PC-9 (cell line): ENCODE results near the gene C19orf25. TPM values are rescaled to one million over a fixed set of nuclear protein-coding genes. Genes with fewer than 3 reads are reported as not detected.

Experiments used
- BruUV-seq: library from RNA; stranded (reverse); fragments of 400-500 nt; replicated peaks from 2 replicates; lab custom pipeline; 2021; lab: Mats Ljungman, UMichigan
- CTCF ChIA-PET: fragments of 300-600 bp; sonication (Branson Sonifier 250); formaldehyde crosslinking; loops from one replicate; lab custom pipeline; 2022; ENCODE audit warnings: antibody characterized with exemption; lab: Charles Lee
- POLR2A ChIA-PET: fragments of 300-600 bp; sonication (Branson Sonifier 250); formaldehyde crosslinking; loops from one replicate; lab custom pipeline; 2022; ENCODE audit warnings: antibody characterized with exemption; ENCODE audit not compliant: unreplicated experiment; lab: Charles Lee
- DNase-seq, 2 experiments: peaks; one replicate each; pipeline versions ENCODE4 v3.0.0 to v3.0.0-alpha.2; 2015 to 2022; ENCODE audit warnings: mixed read lengths in 1 of 2
- H2AFZ ChIP-seq: fragments of 200-600 bp; sonication (generic); 2 replicates; pipeline ENCODE4 v1.8.1; 2017; ENCODE audit warnings: antibody characterized with exemption
- H3F3A ChIP-seq: fragments of 200-600 bp; sonication (generic); 2 replicates; pipeline ENCODE4 v1.8.1; 2017; ENCODE audit warnings: antibody characterized with exemption, mild to moderate bottlenecking, low read depth; ENCODE audit not compliant: insufficient read depth
- H3K27ac ChIP-seq: fragments of 200-600 bp; sonication (generic); 2 replicates; pipeline ENCODE4 v1.6.1; 2016; ENCODE audit warnings: mixed run types
- H3K27me3 ChIP-seq: fragments of 200-600 bp; sonication (generic); 2 replicates; pipeline ENCODE4 v1.6.1; 2016; ENCODE audit warnings: low read depth, mixed run types; ENCODE audit not compliant: insufficient read depth
- H3K36me3 ChIP-seq: fragments of 200-600 bp; sonication (generic); 2 replicates; pipeline ENCODE4 v1.6.1; 2016; ENCODE audit warnings: low read depth, mixed run types
- H3K4me1 ChIP-seq: fragments of 200-600 bp; sonication (generic); replicated peaks from 2 replicates; pipeline ENCODE4 v1.6.1; 2016; ENCODE audit warnings: mixed run types; ENCODE audit not compliant: insufficient read depth
- H3K4me2 ChIP-seq: fragments of 200-600 bp; sonication (generic); 2 replicates; pipeline ENCODE4 v1.6.1; 2017; ENCODE audit warnings: mixed run types
- H3K4me3 ChIP-seq: fragments of 200-600 bp; sonication (generic); 2 replicates; pipeline ENCODE4 v1.6.1; 2016; ENCODE audit warnings: mixed run types
- H3K79me2 ChIP-seq: fragments of 200-600 bp; sonication (generic); 2 replicates; pipeline ENCODE4 v1.6.1; 2017; ENCODE audit warnings: low read depth, mixed run types
- H3K9me2 ChIP-seq: fragments of 200-600 bp; sonication (generic); 2 replicates; pipeline ENCODE4 v1.8.1; 2017; ENCODE audit warnings: mild to moderate bottlenecking; ENCODE audit not compliant: insufficient read depth
- H3K9me3 ChIP-seq: fragments of 200-600 bp; sonication (generic); 2 replicates; pipeline ENCODE4 v1.8.1; 2016; ENCODE audit warnings: low read depth; ENCODE audit not compliant: insufficient read depth
- H4K20me1 ChIP-seq: fragments of 200-600 bp; sonication (generic); 2 replicates; pipeline ENCODE4 v1.8.1; 2017; ENCODE audit not compliant: insufficient read depth
- EZH2 ChIP-seq: fragments of 200-600 bp; sonication (generic); IDR thresholded peaks from 2 replicates; pipeline ENCODE4 v1.8.0; 2017; ENCODE audit warnings: antibody characterized with exemption, low read depth
- intact Hi-C: fragments of 100-400 bp; cut with micrococcal nuclease; formaldehyde crosslinking; loops from one replicate; pipeline ENCODE4 v1.10.0; 2022; ENCODE audit not compliant: unreplicated experiment
- total RNA-seq: library from RNA; stranded (reverse); gene quantifications from 2 replicates; pipeline ENCODE4 v1.2.3, GENCODE V29; 2021
- TF ChIP-seq, protein P1 (sequence below): fragments of 200-600 bp; sonication (generic); conservative IDR thresholded peaks from 2 replicates; pipeline ENCODE4 v1.6.1; 2017; ENCODE audit warnings: mixed run types, antibody characterized with exemption, mild to moderate bottlenecking, moderate library complexity

The C19orf25 gene
- total RNA-seq, 1 experiment from 2014 or later: 28.0 TPM

DNA sequence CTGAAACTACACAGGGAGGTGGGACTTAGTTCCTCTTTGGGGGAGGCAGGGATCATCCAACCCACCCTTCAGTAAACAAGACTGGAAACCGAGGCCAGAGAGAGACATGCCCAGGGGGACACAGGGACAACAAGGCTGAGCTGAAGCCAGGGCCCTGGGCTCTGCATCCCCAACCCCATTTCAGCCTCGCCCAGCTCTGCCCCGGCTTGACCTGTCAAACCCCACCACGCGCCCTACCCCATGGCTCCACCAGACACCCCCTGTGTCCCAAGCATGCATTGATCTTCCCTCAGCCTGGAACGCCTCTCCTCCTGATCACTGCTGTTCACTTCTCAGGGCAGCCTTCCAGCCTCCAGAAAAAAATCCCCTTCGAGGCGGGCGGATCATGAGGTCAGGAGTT is 31.1 kb downstream of the C19orf25 start:
- H3K36me3 ChIP-seq: no peaks in the 10 kb centered on the region
- CTCF ChIA-PET: no interaction called here
- BruUV-seq: no TSS peak
- TF ChIP-seq EZH2: no peak
- TF ChIP-seq, protein P1, sequence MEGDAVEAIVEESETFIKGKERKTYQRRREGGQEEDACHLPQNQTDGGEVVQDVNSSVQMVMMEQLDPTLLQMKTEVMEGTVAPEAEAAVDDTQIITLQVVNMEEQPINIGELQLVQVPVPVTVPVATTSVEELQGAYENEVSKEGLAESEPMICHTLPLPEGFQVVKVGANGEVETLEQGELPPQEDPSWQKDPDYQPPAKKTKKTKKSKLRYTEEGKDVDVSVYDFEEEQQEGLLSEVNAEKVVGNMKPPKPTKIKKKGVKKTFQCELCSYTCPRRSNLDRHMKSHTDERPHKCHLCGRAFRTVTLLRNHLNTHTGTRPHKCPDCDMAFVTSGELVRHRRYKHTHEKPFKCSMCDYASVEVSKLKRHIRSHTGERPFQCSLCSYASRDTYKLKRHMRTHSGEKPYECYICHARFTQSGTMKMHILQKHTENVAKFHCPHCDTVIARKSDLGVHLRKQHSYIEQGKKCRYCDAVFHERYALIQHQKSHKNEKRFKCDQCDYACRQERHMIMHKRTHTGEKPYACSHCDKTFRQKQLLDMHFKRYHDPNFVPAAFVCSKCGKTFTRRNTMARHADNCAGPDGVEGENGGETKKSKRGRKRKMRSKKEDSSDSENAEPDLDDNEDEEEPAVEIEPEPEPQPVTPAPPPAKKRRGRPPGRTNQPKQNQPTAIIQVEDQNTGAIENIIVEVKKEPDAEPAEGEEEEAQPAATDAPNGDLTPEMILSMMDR: no peak
- H3K27ac ChIP-seq: no peak overlapping the region
- no peaks in the 10 kb centered on the region for H3K9me2 ChIP-seq
- DNase-seq: no peak
- H3K9me3 ChIP-seq: no peaks in the 10 kb centered on the region
- peaks cover 20% of the 10 kb centered on the region for H3F3A ChIP-seq
- no peaks in the 10 kb centered on the region; the same call in 1 of the 2 replicates for H4K20me1 ChIP-seq
- POLR2A ChIA-PET: no interaction called here
- no peak overlapping the region for H3K4me3 ChIP-seq
- intact Hi-C loops: no loop called here
- no peaks in the 10 kb centered on the region for H3K27me3 ChIP-seq
- H2AFZ ChIP-seq: no peak overlapping the region
- no peaks in the 10 kb centered on the region for H3K79me2 ChIP-seq
- no peak overlapping the region for H3K4me2 ChIP-seq
- H3K4me1 ChIP-seq: peaks cover 10% of the 10 kb centered on the region; the same call in 1 of the 2 replicates

DNA sequence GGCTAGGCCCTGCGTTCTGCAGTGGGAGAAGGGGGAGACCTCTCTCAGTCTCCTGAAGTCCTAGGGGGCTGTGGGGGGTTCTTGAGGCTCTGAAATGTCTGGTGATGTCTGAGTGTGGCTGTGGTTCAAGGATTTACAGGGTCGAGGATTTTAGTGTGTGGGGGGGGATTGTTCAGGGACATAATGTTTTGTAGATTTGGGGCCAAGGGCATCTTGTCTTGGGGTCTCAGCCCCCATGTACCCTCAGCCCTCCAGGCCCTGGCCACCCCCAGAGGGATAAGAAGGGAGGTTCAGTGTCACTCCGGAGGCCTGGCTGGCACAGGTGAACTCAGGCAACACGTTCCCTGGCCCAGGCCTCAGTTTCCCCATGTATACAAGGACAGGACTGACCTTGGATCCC is 31.5 kb downstream of the C19orf25 start:
- POLR2A ChIA-PET: no interaction called here
- intact Hi-C loops: no loop called here

DNA sequence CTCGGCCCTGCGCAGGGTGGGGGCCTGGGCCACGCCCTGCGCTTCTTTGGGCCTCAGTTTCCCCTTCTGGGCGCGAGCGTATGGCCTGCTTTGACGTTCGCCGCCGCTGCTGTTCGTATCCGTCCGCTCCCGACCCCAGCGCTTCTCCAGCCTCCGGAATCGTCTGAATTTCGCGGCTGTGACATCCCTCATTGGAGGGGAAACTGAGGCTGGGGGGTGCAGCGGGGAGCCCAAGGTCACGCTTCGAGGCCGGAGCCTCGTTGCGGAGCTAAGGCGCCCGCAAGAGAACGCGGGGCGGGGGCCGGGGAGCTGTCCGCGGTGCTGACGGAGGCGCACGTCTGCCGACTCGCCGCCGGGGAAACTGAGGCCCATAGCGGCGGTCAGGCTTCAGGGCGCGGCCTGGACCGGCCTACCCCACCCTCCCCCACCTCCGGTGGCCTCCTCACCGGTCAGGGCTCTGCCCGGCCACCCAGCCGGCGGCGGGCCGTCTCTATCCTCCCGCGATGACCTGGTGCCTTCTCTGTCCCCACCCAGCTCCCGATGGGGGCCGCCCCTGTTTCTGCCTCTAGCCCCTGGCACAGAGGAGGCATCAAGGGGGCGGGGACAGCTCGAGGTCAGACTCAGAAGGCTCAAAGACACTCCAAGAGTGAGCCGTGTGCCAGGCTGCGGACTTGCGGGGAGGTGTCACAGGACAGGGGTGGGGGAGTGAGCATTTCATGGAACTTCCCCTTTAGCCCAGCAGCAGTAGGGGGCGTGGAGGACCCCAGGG is 32.1 kb downstream of the C19orf25 start:
- peaks cover 9% of the 10 kb centered on the region; the same call in 1 of the 2 replicates for H4K20me1 ChIP-seq
- ChIA-PET POLR2A (no interaction called here), CTCF (no interaction called here)
- no peak overlapping the region for H3K27ac ChIP-seq
- no peak for TF ChIP-seq EZH2
- TF ChIP-seq, protein P1: no peak
- no peaks in the 10 kb centered on the region for H3K27me3 ChIP-seq
- no TSS peak for BruUV-seq
- no peaks in the 10 kb centered on the region for H3K9me2 ChIP-seq
- no peak overlapping the region for H3K4me3 ChIP-seq
- no peak overlapping the region for H2AFZ ChIP-seq
- H3K79me2 ChIP-seq: peaks cover 3% of the 10 kb centered on the region; the same call in 1 of the 2 replicates
- H3K4me1 ChIP-seq: peaks cover 10% of the 10 kb centered on the region; the same call in 1 of the 2 replicates
- peaks cover 31% of the 10 kb centered on the region for H3F3A ChIP-seq
- intact Hi-C loops: no loop called here
- H3K9me3 ChIP-seq: no peaks in the 10 kb centered on the region
- no peak for DNase-seq
- H3K36me3 ChIP-seq: no peaks in the 10 kb centered on the region
- peak overlapping the region; percentile 72; the same call in 1 of the 2 replicates for H3K4me2 ChIP-seq

More for the DNA sequence above, 31.5 kb downstream of the C19orf25 start:
- H3K4me2 ChIP-seq: no peak overlapping the region
- H3K9me2 ChIP-seq: no peaks in the 10 kb centered on the region
- no peaks in the 10 kb centered on the region for H3K9me3 ChIP-seq
- H3F3A ChIP-seq: peaks cover 25% of the 10 kb centered on the region
- no peaks in the 10 kb centered on the region for H3K27me3 ChIP-seq
- H3K36me3 ChIP-seq: no peaks in the 10 kb centered on the region
- H3K4me1 ChIP-seq: peaks cover 10% of the 10 kb centered on the region; the same call in 1 of the 2 replicates
- no peak overlapping the region for H2AFZ ChIP-seq
- H3K79me2 ChIP-seq: no peaks in the 10 kb centered on the region
- H3K4me3 ChIP-seq: no peak overlapping the region
- CTCF ChIA-PET: no interaction called here
- H4K20me1 ChIP-seq: peaks cover 3% of the 10 kb centered on the region; the same call in 1 of the 2 replicates
- TF ChIP-seq, protein P1: no peak
- TF ChIP-seq EZH2: no peak
- no TSS peak for BruUV-seq
- no peak overlapping the region for H3K27ac ChIP-seq
- no peak for DNase-seq
